WTC11 (cell line): ENCODE data around the gene TMEM187.

Experiments
- ATF2 ChIP-seq: sonication (generic); formaldehyde crosslinking; IDR thresholded peaks from 2 replicates; pipeline ENCODE4 v1.8.1; 2022; ENCODE audit warnings: low read depth, missing genetic modification reagents, borderline replicate concordance
- CBFB ChIP-seq: sonication (generic); formaldehyde crosslinking; IDR thresholded peaks from 2 replicates; pipeline ENCODE4 v1.8.1; 2022; ENCODE audit warnings: mild to moderate bottlenecking, low read depth, missing genetic modification reagents
- CTCF ChIP-seq: fragments of 200-600 bp; IDR thresholded peaks from 2 replicates; pipeline ENCODE4 v1.8.0; 2022; ENCODE audit warnings: antibody characterized with exemption
- E2F1 ChIP-seq: sonication (generic); formaldehyde crosslinking; IDR thresholded peaks from 2 replicates; pipeline ENCODE4 v1.8.0; 2022; ENCODE audit warnings: mild to moderate bottlenecking, missing genetic modification reagents
- JUN ChIP-seq: sonication (generic); formaldehyde crosslinking; IDR thresholded peaks from 2 replicates; pipeline ENCODE4 v1.8.0; 2023; ENCODE audit warnings: mild to moderate bottlenecking, missing genetic modification reagents
- MAX ChIP-seq: sonication (generic); formaldehyde crosslinking; IDR thresholded peaks from 2 replicates; pipeline ENCODE4 v1.8.0; 2022; ENCODE audit warnings: mild to moderate bottlenecking, missing genetic modification reagents
- PRDM15 ChIP-seq: sonication (generic); formaldehyde crosslinking; IDR thresholded peaks from 2 replicates; pipeline ENCODE4 v1.8.0; 2022; ENCODE audit warnings: missing genetic modification reagents
- SP1 ChIP-seq: sonication (generic); formaldehyde crosslinking; conservative IDR thresholded peaks from 2 replicates; pipeline ENCODE4 v1.8.1; 2022; ENCODE audit warnings: missing genetic modification reagents
- ZBTB21 ChIP-seq: sonication (generic); formaldehyde crosslinking; IDR thresholded peaks from 2 replicates; pipeline ENCODE4 v1.8.1; 2023; ENCODE audit warnings: mild to moderate bottlenecking, missing genetic modification reagents, borderline replicate concordance
- ZNF232 ChIP-seq: sonication (generic); formaldehyde crosslinking; IDR thresholded peaks from 2 replicates; pipeline ENCODE4 v1.8.0; 2022; ENCODE audit warnings: mild to moderate bottlenecking, missing genetic modification reagents

GRCh38 chrX:153935326-153935851, 37.2 kb upstream of the TMEM187 start:
- TF ChIP-seq ZNF232 (CRISPR knock-in tag), result no peak
- no peak for TF ChIP-seq ATF2 (CRISPR knock-in tag)
- no peak for TF ChIP-seq PRDM15 (CRISPR knock-in tag)
- no peak for TF ChIP-seq CTCF
- no peak for TF ChIP-seq E2F1
- TF ChIP-seq CBFB (CRISPR knock-in tag), result no peak
- no peak for TF ChIP-seq MAX
- no peak for TF ChIP-seq SP1 (CRISPR knock-in tag)
- TF ChIP-seq JUN (CRISPR knock-in tag), result no peak
- TF ChIP-seq ZBTB21 (CRISPR knock-in tag), result no peak
